Cardiac septum (tissue), 1 donor: ENCODE measurements around the gene RAMP1. TPM values are rescaled to one million over a fixed set of nuclear protein-coding genes. Genes with fewer than 3 reads are reported as not detected.
"Not testable (repeated sequence)": the region's sequence is repeated elsewhere in the genome, so short reads cannot be mapped to it uniquely, and the experiment has no call there.

Experiments used
- DNase-seq: peaks from one replicate; pipeline ENCODE4 v3.0.0-alpha.2; 2020; ENCODE audit warnings: low spot score
- intact Hi-C: fragments of 100-400 bp; cut with DNase I; formaldehyde crosslinking; loops from one replicate; pipeline ENCODE4 v1.14.0; 2022
- total RNA-seq: library from RNA; stranded (reverse); fragmentation: NEBNext Ultra II Directional; extraction: Animal tissue kit (Norgen Biotek cat#: 25700); gene quantifications from one replicate; pipeline ENCODE4 v1.2.1, GENCODE V29; 2021
- donor health status: DM: no; HTN: no; CAD: no.

Gene RAMP1
- total RNA-seq, 1 donor from 2014 or later = 253 TPM

DNA sequence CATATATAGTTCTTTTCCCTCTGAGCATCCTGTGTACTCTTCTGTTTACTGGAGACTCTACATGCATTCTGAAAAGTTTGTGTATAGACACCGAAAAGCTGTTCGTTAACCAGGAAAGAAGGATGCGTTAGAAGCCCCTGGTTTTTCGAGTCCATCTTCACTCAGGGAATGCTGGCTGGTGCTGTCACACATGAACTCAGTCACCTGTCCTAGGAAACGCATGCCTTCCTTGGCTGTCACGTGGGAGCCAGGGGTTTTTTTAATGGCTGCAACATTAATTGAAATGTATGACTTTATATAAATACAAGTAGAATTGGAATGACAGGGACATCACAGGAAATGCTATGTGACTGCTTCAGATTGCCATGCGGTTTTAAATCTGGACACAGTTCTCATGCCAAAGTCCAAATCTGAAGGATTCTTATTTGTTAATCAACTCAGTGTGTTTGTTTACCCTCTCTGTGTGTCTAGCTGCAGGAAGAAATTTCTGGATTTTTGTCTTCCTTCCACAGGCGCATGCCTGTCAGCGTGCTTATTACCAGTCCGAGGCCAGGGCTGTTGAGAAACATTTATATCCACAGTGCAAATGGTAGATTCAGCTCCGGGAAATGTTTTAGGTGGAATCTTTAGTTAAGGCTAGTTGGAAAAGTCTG lies 2.6 kb downstream of the RAMP1 start:
- no peak for DNase-seq
- intact Hi-C loops = loop anchor here (2.0 kb wide), 1 partner anchor 277 kb away; the partner anchor contains the start of gene KLHL30

DNA sequence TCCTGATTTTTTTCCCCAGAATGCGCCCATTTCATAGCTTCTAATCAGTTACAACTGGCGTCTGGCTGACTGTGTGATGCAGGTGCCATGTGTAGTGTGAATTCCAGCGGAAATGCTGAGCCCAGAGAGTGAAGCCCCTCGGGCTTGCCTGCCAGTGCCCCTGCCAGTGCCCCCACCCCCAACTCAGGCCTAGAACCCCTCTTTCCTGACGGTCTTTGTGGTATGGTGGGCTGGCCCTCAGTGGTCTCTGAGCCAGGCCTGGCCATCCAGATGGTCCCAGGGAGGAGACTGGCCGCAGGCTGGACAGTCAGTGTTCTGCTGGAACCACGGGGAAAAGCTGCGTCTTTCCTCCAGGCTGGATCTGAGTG lies 3.1 kb downstream of the RAMP1 start:
- intact Hi-C loops = no loop called here
- no peak for DNase-seq

DNA sequence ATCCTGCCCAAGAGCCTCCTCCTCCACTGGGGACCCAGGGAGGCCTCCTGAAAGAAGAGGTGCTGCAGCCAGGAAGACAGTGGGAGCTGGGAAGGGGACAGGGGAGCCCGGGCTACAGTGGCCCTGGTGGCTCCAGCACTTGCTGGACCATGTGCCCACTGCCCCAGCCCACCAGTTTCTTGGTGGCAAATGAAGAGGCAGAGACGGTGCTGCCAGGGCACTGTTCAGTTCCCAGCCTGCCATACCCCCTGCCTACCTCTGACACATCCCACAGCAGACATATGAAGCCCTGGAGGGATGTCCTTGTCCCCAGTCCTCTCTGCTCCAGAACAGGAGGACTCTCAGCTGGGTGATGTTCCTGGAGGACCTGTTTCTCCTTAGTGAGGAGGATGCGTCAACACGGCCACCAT lies 3.7 kb downstream of the RAMP1 start:
- intact Hi-C loops = no loop called here
- no peak for DNase-seq

DNA sequence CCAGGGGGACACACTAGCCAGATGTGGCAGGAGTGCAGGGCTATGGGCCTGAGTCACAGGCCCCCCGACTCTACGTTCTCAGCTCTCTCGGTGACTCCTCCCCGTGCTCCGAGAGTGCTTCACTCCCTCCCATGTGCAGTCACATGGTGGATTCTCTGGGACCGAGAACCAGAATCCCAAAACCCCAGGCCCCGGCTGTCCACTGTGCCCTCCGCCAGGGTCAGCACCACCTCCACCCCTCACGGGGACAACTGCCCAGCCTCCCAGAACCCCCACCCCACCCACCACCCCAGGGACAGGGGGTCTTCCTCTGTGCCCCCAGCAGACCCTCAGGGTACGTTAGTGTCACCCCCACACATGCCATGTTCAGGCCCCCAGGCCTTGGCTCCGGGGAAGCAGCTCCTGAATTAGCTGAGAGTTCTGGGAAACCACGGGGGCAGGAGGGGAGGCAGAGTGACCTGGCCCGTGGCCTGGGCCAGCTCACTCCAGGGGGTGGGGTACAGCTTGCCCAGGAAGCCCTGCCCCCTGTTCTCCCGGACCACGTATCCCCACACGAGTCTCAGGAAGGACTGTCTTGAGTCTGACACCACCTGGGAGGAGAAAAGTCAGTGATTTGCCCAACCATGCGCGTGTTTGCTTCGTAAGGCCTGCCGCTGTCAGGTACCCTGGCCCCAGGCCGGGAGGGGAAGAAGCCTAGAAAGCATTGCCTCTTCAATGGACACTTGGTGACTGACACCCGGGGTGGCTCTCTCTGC lies 4.4 kb downstream of the RAMP1 start:
- intact Hi-C loops = loop anchor here (1.0 to 2.0 kb wide), 2 partner anchors 22 to 41 kb away; no protein-coding TSS in a partner anchor
- DNase-seq = peak; percentile 78

DNA sequence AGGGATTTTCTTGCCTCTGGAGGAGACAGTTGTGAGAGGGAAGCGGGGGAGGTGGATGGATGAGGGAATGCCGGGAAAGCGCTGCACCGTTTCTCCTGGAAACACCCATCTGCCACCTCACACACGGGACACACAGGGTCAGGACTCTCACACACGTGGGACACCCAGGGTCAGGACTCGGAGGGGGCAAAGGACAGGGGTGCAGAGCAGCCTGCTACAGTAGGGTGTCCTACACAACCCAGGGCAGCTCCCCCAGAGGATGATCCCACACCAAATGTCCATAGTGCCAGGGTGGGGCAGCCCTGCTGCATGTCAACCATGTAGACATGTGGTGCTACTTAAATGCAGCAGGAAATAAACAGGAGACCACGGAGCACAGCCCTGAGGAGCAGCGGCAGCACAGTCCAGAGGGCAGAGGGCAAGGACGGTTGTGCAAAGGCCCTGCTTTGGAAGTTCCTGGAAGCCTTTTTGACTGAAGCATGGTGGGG lies 5.1 kb downstream of the RAMP1 start:
- intact Hi-C loops = loop anchor here (1.0 to 2.0 kb wide), 2 partner anchors 22 to 40 kb away; no protein-coding TSS in a partner anchor
- no peak for DNase-seq

DNA sequence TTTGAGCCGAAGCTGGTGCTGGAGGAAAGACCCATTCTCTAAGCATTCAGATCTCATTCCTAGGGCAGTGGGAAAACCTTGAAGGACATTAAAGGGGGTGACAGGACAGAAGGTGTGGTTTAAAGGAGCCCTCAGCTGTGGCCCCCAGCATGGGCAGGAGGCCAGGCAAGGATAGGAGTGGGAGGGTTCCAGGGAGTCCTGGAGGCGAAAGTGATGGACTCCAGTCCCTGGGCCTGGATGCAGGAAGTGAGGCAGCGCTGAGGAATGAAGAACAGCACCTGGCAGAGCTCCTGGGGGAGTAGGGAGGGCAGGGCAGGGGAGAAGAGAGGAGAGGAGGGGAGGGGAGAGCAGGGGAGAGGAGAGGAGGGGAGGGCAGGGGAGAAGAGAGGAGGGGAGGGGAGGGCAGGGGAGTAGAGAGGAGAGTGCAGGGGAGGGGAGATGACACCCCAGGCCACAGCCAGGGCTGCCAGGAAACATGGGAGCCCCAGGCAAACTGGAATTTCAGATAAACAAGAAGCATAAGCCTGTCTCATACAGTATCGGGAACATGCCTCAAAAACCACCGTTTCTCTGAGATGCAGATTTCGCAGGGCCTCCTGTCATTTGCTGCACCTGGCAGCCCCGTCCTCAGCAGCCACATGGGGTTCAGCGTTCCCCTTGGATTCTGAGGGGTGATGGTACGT lies 5.7 kb downstream of the RAMP1 start:
- intact Hi-C loops = loop anchor here (1.0 to 2.0 kb wide), 2 partner anchors 21 to 40 kb away; no protein-coding TSS in a partner anchor
- DNase-seq = no peak

DNA sequence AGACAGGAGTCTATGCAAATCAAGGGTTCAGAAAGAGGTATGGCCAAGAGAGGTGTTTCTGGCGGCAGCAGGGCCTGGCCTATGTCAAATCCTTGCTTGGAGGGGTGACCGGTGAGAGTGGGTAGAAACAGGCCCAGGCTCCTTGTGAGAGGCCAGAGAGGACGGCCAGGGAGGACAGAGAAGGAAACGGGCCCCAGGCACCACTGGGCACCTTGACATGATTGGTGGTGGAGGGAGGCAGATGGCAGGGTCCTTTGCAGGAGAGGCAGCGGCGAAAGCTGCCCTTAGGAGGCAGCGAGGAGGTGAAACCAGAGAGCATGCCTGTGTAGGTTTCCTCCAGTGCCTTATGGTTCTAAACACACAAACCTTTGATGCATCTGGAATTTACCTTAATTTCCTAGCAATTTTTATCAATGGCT lies 6.2 kb downstream of the RAMP1 start:
- DNase-seq = no peak
- intact Hi-C loops = loop anchor here (2.0 kb wide), 1 partner anchor 39 kb away; no protein-coding TSS in a partner anchor

DNA sequence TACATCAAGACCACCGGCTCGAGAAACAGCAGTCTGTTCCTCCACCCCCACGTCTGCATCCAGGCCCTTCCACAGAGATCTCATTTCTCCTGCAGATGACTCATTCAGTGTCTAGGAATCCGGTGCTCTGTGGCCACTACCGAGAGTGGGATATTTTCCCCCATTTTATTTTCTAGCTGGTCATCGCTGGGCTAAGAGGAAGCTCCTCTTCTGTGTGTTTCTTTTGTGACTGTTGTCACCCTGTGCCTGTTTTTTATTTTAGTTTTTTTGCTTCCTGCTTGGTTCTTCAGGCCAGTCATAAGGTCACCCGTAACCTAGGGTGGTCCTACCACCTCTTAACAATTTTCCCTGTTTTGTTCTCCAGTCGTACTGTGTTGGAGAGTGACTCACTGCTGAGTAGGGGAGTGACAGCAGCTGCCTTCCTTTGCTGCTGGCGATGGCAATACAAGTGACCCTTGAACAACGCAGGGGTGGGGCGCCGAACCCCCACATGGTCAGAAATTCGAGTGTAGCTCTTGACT lies 6.7 kb downstream of the RAMP1 start:
- DNase-seq = no peak
- intact Hi-C loops = no loop called here

DNA sequence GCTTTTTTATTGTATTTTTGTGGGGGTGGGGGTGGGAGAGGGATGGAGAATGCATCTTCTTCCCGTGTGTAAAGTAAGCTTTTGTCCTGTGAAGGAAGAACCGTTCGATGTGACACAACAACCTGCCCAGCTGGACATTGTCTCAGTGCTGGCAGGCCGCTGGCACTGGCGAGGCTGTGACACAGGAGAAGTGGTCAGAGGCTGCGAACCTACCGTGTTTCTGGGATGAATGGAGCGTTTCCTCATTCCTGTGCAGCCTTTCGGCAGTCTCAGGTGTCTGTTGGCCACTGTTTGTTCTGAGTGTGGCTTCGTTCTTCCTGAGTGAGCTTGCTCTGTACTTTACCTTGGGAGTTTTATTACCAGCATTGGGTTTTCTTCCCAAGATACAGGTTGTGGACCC lies 8.0 kb downstream of the RAMP1 start:
- intact Hi-C loops = no loop called here
- no peak for DNase-seq

DNA sequence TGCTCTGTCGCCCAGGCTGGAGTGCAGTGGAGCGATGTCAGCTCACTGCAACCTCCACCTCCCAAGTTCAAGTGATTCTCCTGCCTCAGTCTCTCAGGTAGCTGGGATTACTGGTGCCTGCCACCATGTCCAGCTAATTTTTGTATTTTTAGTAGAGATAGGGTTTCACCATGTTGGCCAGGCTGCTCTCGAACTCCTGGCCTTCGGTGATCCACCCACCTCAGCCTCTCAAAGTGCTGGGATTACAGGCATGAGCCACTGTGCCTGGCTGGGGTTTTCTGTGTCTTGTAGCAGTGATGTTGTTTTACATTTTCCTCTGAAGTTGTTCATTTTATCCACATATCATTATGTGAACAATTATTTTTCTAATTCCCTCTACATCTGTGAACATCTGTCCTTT lies 8.7 kb downstream of the RAMP1 start:
- DNase-seq, intact Hi-C loops: not testable (repeated sequence)

DNA sequence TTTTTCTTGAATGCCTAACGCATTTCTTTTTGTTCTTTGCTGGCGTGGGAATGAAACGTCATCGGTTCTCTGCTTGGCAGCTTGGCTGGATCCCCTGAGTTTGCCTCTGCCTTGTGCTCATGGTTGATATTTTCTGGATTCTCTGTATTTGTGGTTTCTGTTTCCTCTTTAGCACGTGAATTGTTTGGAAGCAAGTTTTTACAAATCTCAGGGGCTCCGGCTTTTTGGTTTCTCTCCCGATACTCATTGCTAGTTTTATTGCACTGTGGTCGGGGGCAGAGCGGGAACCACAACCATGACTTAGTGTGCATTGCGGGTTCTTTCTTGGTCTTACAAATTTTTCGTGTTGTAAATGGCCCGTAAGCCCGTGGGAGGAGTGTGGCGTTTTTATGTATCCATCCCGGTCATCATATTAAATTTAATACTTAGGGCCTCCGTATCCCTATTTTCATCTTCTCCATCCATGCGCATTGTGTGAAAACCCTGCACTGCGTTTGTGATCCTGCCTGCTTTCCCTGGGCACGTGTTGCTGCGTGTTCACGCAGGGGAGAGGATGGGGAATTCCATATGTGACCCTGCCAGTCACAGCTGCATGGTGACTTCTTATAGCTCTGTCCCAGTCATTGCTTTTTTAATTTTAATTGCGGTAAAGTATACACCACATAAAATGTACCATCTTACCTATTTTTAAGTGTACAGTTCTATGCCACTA lies 9.4 kb downstream of the RAMP1 start:
- no peak for DNase-seq
- intact Hi-C loops = no loop called here

DNA sequence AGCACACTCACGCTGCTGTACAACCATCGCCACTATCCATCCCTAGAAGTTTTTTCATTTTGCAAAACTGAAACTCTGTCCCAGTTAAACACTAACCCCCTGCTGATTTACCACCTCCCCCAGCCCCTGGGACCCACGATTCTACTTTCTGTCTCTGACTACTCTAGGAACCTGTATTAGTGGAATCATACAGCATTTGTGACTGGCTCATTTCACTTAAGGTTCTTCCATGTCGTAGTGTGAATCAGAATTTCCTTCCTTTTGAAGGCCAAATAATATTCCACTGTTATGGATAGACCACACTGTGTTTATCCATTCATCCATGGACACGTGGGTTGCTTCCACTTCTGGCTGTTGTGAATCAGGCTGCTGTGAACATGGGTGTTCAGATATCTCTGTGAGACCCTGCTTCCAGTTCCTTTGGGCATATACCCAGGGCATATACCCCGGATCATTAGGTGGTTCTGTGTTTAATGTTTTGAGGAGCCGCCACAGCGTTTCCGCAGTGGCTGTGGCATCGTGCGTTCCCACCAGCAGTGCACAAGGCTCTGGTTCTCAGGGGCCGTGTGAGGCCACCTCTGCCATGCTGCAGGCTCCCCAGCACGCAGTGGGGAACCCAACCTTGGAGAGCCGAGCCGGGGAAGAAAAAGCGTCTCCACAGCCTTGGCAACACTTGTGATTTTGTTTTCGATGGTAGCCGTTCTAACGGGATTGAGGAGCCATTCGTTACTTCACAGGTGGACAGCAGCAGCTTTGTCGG lies 10.1 kb downstream of the RAMP1 start:
- DNase-seq = no peak
- intact Hi-C loops = no loop called here

DNA sequence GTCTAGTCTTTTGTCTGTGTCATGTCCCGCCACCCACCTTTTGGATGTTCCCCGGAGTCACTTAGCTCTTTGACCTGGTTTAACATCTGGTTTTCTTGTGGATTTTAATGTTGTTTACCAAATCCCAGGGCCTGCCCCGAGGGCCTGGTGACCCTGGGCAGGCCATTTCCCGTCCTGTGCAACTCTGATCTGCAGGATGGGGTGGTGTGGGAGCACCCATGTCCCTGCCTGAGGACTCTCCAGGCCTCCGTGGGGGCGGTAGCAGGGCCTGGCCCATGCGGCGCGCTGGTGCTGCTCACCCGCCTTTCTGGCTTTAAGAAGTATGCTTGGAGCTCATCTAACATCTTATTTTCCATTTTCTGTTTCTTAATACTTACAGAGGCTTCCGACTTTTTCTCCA lies 10.7 kb downstream of the RAMP1 start:
- intact Hi-C loops = no loop called here
- DNase-seq = no peak

DNA sequence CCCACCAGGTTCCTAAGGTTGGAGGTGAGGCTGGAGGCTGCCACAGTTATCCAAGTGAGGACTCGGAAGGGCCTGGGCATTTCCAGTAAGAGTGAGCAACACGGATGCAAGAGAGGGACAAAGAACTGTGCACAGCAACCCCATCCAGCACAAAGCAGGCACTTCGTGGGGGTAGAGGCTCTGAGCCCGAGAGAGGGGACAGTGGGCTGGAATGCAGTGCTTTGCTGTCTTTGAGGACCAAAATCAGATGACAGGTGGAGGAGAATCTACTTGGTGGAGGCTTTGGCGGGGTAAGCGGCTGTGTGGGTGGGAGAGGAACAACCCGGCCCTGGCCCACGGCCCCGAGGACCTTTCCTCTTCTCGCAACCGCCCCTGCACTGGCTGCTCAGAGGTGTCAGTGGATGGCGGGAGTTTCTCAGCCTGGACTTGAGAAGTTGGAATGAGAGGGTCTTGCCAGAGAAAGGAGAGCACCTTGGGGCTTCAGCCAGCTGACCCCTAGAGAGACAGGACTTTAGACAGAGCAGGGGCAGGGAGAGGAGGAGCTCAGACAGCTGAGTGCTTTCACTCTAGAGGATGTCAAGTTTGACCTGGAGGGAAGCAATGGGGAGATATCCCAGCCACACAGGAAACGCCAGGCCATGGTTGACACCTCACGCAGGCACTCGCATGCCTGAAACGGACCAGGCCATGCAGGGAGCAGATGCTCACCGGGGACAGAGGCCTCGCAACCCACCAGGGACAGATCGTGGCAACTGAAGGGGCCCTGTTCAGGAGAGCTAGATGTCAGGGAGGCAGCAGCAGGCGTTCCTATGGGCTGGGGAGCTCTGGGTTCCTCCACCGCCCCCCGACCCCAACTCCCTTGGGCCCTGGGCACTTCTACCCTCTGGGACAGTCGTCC lies 11.6 kb downstream of the RAMP1 start:
- DNase-seq = no peak
- intact Hi-C loops = no loop called here

DNA sequence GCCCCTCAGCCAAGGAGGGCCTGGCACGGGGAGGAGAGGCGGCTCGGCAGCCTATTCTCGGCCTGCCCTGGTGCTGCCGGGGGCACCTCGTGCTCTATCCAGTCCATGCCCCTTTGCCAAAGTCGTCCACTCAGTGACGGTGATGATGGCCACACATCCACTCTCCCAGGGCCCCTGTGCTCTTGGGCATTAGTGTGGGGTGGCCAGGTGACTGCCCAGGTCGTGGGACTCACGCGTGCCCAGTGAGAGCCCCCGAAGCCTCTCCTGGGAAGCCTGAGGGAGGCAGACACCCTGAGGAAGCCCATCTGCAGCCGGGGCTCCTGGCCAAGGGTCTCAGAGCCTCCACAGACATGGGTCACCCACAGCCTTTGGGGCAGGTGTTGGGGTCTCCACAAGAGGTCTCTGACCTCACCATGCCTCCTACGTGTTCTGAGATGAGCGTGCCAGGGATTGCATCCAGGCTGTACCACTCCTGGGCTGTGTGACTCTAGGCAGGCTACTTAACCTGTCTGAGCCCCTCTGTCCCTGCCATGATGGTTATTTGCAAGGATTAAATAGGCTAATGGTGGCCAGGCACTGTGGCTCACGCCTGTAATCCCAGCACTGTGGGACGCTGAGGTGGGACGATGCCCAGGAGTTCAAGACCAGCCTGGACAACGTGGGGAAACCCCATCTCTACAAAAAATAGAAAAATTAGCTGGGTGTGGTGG lies 12.9 kb downstream of the RAMP1 start:
- no peak for DNase-seq
- intact Hi-C loops = no loop called here

DNA sequence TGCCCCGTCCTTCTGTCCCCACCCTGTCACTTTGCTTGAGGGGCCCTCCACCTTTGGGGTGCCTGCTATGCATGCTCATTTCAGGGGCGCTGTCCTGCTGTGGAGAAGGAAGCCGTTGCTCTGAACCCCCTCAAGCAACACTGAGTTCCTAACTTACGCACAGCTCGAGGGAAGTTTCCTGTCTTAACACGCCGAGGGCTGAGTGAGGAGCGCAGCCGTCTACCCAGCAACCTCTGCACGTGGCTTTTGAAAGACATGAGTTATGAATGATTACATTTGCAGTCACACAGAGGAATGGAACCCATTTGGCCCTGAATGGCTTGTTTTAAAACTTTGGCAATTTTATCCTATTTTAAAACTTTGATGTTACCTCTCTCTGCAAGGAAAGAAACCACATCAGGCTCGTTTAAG lies 14.0 kb downstream of the RAMP1 start:
- DNase-seq = no peak
- intact Hi-C loops = no loop called here

DNA sequence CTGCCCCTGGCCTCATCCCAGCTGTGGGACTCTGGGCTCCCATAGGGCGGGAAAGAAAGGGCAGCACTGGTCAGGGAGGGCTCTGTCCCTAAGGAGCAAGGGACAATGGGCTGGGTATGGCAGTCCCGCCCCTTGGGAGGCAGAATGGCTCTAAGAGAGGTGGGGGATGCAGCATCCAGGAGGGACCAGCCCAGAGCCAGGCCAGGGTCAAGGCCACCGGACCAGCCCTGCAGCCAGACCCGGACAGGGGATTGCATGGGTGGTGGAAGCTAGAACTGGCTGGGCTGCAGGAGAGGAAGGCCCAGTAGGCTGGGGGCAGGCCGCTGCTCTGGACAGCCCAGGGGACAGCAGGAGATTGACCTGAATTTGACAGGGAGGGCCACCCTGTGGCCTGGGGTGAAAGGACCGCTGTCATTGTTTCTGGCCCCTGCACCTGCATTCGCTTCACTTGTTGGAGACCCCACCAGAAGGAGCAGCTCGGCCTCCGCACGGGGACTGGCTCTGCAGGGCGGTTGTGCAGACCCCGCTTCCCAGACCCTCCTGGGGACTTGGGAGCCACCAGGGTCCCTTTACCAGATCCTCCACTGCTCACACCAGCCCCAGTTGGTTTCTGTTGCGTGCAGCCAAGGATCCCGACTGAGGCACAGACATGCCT lies 14.6 kb downstream of the RAMP1 start:
- no peak for DNase-seq
- intact Hi-C loops = no loop called here
